Body of pancreas (tissue), 4 donors: ENCODE data around the gene TARS2. TPM values are rescaled to one million over a fixed set of nuclear protein-coding genes. Genes with fewer than 3 reads are reported as not detected.
A peak's percentile ranks its signal among the peaks of the same experiment; 100 is the strongest.

ENCODE experiments used
- ATAC-seq: fragments of 150-250 bp; one replicate; pipeline ENCODE4 v1.9.1; 2016
- DNase-seq, 4 donors: peaks; one replicate each; pipeline ENCODE4 v3.0.0-alpha.2; 2019
- H3K27ac ChIP-seq, 4 donors: fragments of 200-600 bp; sonication (generic); 1 replicate in 3 of 4; 2 replicates in 1 of 4; pipeline versions ENCODE4 v1.5.1 to v1.6.1; 2016 to 2019; ENCODE audit warnings: mild to moderate bottlenecking in 1 of 4, mixed read lengths in 1 of 4, moderate library complexity in 1 of 4
- H3K27me3 ChIP-seq, 2 donors: fragments of 200-600 bp; sonication (generic); one replicate each; pipeline ENCODE4 v1.6.0; 2016; ENCODE audit warnings: mild to moderate bottlenecking in 1 of 2
- H3K36me3 ChIP-seq, 2 donors: fragments of 200-600 bp; sonication (generic); replicated peaks in 1 of 2; 2 replicates each; pipeline ENCODE4 v1.5.1; 2016; ENCODE audit warnings: low read depth in 2 of 2; ENCODE audit not compliant: insufficient read depth in 1 of 2
- H3K4me1 ChIP-seq: fragments of 200-600 bp; sonication (generic); one replicate; pipeline ENCODE4 v1.6.0; 2016
- H3K4me3 ChIP-seq, 2 donors: fragments of 200-600 bp; sonication (generic); 1 replicate in 1 of 2; 2 replicates in 1 of 2; pipeline ENCODE4 v1.5.1; 2016 to 2019
- H3K9me3 ChIP-seq, 3 donors: fragments of 200-600 bp; sonication (generic); 1 replicate in 2 of 3; 2 replicates in 1 of 3; pipeline ENCODE4 v1.5.1; 2016
- CTCF ChIP-seq, 7 experiments: fragments of 450-650 bp in 4 of 7; fragments of 200-600 bp in 3 of 7; sonication (generic) in 3 of 7; IDR thresholded peaks; one replicate each; pipeline ENCODE4 v1.5.1; 2016 to 2019; ENCODE audit warnings: antibody characterized with exemption in 7 of 7
- POLR2A ChIP-seq, 3 donors: fragments of 450-650 bp; IDR thresholded peaks; one replicate each; pipeline ENCODE4 v1.6.1; 2016; ENCODE audit warnings: antibody characterized with exemption in 3 of 3, mild to moderate bottlenecking in 2 of 3
- WGBS, 2 donors: methylation state at CpG; one replicate each; pipeline ENCODE4 v1.1.5; 2017; 5-methylcytosine and 5-hydroxymethylcytosine counted together
- intact Hi-C: fragments of 100-400 bp; cut with DNase I; formaldehyde crosslinking; loops from one replicate; pipeline ENCODE4 v1.15.1; 2023
- total RNA-seq, 2 donors: library from RNA; depleted of rRNA; stranded (reverse); fragments of >200 nt; gene quantifications; one replicate each; pipeline ENCODE4 v1.1.0, GENCODE V29; 2016

Gene TARS2
- total RNA-seq, 2 donors from 2014 or later, result 4.3 to 7.0 TPM

GRCh38 chr1:150552128-150552910 lies 65.1 kb downstream of the TARS2 start:
- Histone ChIP-seq H3K4me3 (no peak overlapping the region), H3K4me1 (peaks cover 29% of the 10 kb centered on the region), H3K27ac (peak overlapping the region in 3 of 4 donors; percentile 9 to 58 (median 51)), H3K36me3 (no peaks in the 10 kb centered on the region), H3K9me3 (no peaks in the 10 kb centered on the region), H3K27me3 (no peaks in the 10 kb centered on the region)
- DNase-seq, result peak in 3 of 4 donors; percentile 60 to 86 (median 71)
- peak; percentile 28 for ATAC-seq
- TF ChIP-seq CTCF (IDR thresholded peaks at IDR 0.05), result no peak
- peak in 1 of 3 donors; percentile 28 for TF ChIP-seq POLR2A (IDR thresholded peaks at IDR 0.05)
- WGBS, 2 donors, result 37 to 42% methylated on average over 13 of the region's 13 CpGs
- intact Hi-C loops, result loop anchor here (10.0 kb wide), 1 partner anchor 88 kb away; no protein-coding TSS in a partner anchor

- intact Hi-C loops, result loop anchor here (10.0 kb wide), 1 partner anchor 88 kb away; no protein-coding TSS in a partner anchor
- no peak overlapping the region for H3K4me3 ChIP-seq
- no peak for DNase-seq
- H3K27ac ChIP-seq, result peak overlapping the region in 2 of 4 donors; percentile 30 to 58
- peaks cover 29% of the 10 kb centered on the region for H3K4me1 ChIP-seq
- H3K36me3 ChIP-seq, result no peaks in the 10 kb centered on the region
- TF ChIP-seq POLR2A (IDR thresholded peaks at IDR 0.05) (no peak), CTCF (IDR thresholded peaks at IDR 0.05) (no peak)
- WGBS, 2 donors, result 71 to 82% methylated on average over 9 to 11 of the region's 12 CpGs
- no peaks in the 10 kb centered on the region for H3K9me3 ChIP-seq
- no peaks in the 10 kb centered on the region for H3K27me3 ChIP-seq
- ATAC-seq, result no peak
Measured at GRCh38 chr1:150552911-150553289, 65.7 kb downstream of the TARS2 start.

- H3K27me3 ChIP-seq, result no peaks in the 10 kb centered on the region
- no peak overlapping the region for H3K4me3 ChIP-seq
- H3K27ac ChIP-seq, result no peak overlapping the region
- ATAC-seq (no peak), DNase-seq (no peak)
- H3K36me3 ChIP-seq, result no peaks in the 10 kb centered on the region
- intact Hi-C loops, result loop anchor here (10.0 kb wide), 1 partner anchor 89 kb away; no protein-coding TSS in a partner anchor
- TF ChIP-seq CTCF (IDR thresholded peaks at IDR 0.05) (no peak), POLR2A (IDR thresholded peaks at IDR 0.05) (no peak)
- peaks cover 30% of the 10 kb centered on the region for H3K4me1 ChIP-seq
- H3K9me3 ChIP-seq, result no peaks in the 10 kb centered on the region
- WGBS, 2 donors, result 87 to 90% methylated on average over 4 to 23 of the region's 23 CpGs
Measured at GRCh38 chr1:150553392-150554085, 66.3 kb downstream of the TARS2 start.

GRCh38 chr1:150554086-150554452 lies 66.8 kb downstream of the TARS2 start:
- Histone ChIP-seq H3K27me3 (no peaks in the 10 kb centered on the region), H3K9me3 (no peaks in the 10 kb centered on the region), H3K4me1 (peaks cover 27% of the 10 kb centered on the region), H3K27ac (no peak overlapping the region), H3K4me3 (no peak overlapping the region), H3K36me3 (no peaks in the 10 kb centered on the region)
- ATAC-seq (no peak), DNase-seq (no peak)
- TF ChIP-seq POLR2A (IDR thresholded peaks at IDR 0.05), result no peak
- TF ChIP-seq CTCF (IDR thresholded peaks at IDR 0.05), result no peak
- intact Hi-C loops, result loop anchor here (10.0 kb wide), 1 partner anchor 89 kb away; no protein-coding TSS in a partner anchor
- 84 to 94% methylated on average over 7 to 8 of the region's 8 CpGs for WGBS, 2 donors
